ENCODE data around the gene CIC.

GRCh38 chr19:42289556-42290041 lies 20.5 kb downstream of the CIC start:
- TF ChIP-seq POLR2AphosphoS5 (IDR thresholded peaks at IDR 0.05; ENCODE audit: low read depth, low read length) (no peak), POLR2A (IDR thresholded peaks at IDR 0.05; ENCODE audit: low read depth, low read length) (no peak), TAF1 (IDR thresholded peaks at IDR 0.05; ENCODE audit: low read depth, low read length) (no peak), SPI1 (IDR thresholded peaks at IDR 0.05; ENCODE audit: low read depth, low read length) (no peak)
